Measurements from ENCODE around the gene DMRTA1. TPM values are rescaled to one million over a fixed set of nuclear protein-coding genes. Genes with fewer than 3 reads are reported as not detected.
"Not testable (repeated sequence)": the region's sequence is repeated elsewhere in the genome, so short reads cannot be mapped to it uniquely, and the experiment has no call there.

DMRTA1 gene
- polyA plus RNA-seq, 2 of the 4 experiments (the other 2 are of a cell fraction): 0.62 to 2.3 TPM

DNA sequence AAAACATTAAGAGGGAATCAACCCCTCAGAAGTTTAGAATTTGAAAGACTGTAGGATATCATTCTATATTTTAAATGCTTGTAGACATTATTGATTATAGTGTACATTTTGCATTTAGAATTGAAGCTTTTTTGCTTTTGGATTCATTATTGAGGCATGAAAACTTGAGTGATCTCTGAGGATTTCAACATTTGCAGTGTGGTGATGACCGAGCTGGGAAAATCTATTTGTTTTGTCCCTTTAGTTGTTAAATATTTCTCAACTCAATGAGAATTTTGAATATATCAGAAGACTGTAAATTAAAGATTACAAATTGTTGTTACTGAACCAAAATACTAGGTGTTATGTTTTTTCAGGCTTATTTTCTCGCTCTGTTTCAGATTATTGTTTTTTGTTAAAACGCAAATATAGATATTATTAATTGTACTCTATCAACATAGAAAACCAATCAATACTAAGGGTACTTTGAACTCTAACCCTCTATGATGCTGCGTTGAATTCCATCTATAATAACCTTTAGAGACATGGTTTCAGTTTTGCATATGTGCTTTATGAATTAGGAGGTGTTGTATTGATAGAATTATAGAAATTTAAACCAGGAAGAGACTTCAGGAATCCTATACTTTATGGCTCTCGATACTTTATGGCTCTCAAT is 19.3 kb upstream of the DMRTA1 start:
- CTCF ChIA-PET: interaction anchor here (0.8 kb wide), 1 partner anchor 42 kb away, joined by 3 read pairs; no protein-coding TSS in a partner anchor

DNA sequence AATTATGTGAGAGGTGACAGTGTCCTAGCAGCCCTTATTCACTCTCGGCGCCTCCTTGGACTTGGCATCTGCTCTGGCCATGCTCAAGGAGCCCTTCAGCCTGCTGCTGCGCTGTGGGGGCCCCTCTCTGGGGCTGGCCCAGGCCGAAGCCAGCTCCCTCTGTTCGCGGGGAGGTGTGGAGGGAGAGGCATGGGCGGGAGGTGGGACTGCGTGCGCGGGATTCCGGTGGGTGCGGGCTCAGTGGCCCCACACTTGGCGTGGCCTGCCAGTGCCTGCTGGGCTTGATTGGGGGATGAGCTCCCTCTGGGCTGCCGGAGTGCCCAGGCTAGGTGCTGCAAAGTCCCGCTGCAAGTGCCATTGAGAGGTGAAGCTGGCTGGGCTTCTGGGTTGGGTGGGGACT is 12.9 kb upstream of the DMRTA1 start:
- ChIA-PET POLR2A (no interaction called here), CTCF (interaction anchor here (0.6 to 1.6 kb wide), 3 partner anchors 19 to 1229 kb away, joined by 3 to 6 read pairs (median 3); no protein-coding TSS in a partner anchor)
- FAIRE-seq (no peak), ATAC-seq (no peak), DNase-seq (ENCODE audit: low read depth in 1 of 2, low spot score in 1 of 2) (no peak)
- TF ChIP-seq FOSL2 (IDR thresholded peaks at IDR 0.05) (no peak), FOSL2 (CRISPR knock-in tag; IDR thresholded peaks at IDR 0.05) (no peak), MAZ (IDR thresholded peaks at IDR 0.05; ENCODE audit: borderline replicate concordance, low read depth, low read length) (no peak), EP300 (IDR thresholded peaks at IDR 0.05) (no peak), TP53 (CRISPR knock-in tag; IDR thresholded peaks at IDR 0.05) (no peak), HOXA7 (CRISPR knock-in tag; IDR thresholded peaks at IDR 0.05) (no peak), ESRRA (IDR thresholded peaks at IDR 0.05; ENCODE audit: borderline replicate concordance, low read length) (no peak), ZNF302 (CRISPR knock-in tag; IDR thresholded peaks at IDR 0.05) (no peak), HOXB5 (CRISPR knock-in tag; IDR thresholded peaks at IDR 0.05) (no peak), RNF2 (IDR thresholded peaks at IDR 0.05; ENCODE audit: borderline replicate concordance, low read depth) (no peak), NR3C1 (IDR thresholded peaks at IDR 0.05) (no peak)
- TF ChIP-seq, protein P1, sequence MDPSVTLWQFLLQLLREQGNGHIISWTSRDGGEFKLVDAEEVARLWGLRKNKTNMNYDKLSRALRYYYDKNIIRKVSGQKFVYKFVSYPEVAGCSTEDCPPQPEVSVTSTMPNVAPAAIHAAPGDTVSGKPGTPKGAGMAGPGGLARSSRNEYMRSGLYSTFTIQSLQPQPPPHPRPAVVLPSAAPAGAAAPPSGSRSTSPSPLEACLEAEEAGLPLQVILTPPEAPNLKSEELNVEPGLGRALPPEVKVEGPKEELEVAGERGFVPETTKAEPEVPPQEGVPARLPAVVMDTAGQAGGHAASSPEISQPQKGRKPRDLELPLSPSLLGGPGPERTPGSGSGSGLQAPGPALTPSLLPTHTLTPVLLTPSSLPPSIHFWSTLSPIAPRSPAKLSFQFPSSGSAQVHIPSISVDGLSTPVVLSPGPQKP (IDR thresholded peaks at IDR 0.05; ENCODE audit: low read depth, low read length): no peak
- Histone ChIP-seq H3K4me3 (no peak overlapping the region), H3K9me3 (no peaks in the 10 kb centered on the region), H3K4me2 (no peak overlapping the region), H3K4me1 (no peaks in the 10 kb centered on the region), H3K27ac (no peak overlapping the region)
- 72% methylated on average over 15 of the region's 15 CpGs for WGBS (ENCODE audit: missing lambda C conversion rate)

More for the DNA sequence above, 19.3 kb upstream of the DMRTA1 start:
- H3K4me3 ChIP-seq: no peak overlapping the region
- ATAC-seq (no peak), DNase-seq (ENCODE audit: low read depth in 1 of 2, low spot score in 1 of 2) (no peak), FAIRE-seq (no peak)
- no peaks in the 10 kb centered on the region for H3K9me3 ChIP-seq
- TF ChIP-seq, protein P2, sequence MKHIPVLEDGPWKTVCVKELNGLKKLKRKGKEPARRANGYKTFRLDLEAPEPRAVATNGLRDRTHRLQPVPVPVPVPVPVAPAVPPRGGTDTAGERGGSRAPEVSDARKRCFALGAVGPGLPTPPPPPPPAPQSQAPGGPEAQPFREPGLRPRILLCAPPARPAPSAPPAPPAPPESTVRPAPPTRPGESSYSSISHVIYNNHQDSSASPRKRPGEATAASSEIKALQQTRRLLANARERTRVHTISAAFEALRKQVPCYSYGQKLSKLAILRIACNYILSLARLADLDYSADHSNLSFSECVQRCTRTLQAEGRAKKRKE (CRISPR knock-in tag; IDR thresholded peaks at IDR 0.05; ENCODE audit: low read depth): no peak
- no peak for TF ChIP-seq POLR2AphosphoS2 (conservative IDR thresholded peaks at IDR 0.05; ENCODE audit: low read length)
- no peak for TF ChIP-seq REST (IDR thresholded peaks at IDR 0.05)
- TF ChIP-seq CBX2 (IDR thresholded peaks at IDR 0.05; ENCODE audit: borderline replicate concordance, low read depth): no peak
- no peak for TF ChIP-seq RAD21 (conservative IDR thresholded peaks at IDR 0.05 in 1 of 2, IDR thresholded peaks at IDR 0.05 in 1 of 2)
- TF ChIP-seq, protein P1 (IDR thresholded peaks at IDR 0.05; ENCODE audit: low read depth, low read length): no peak
- TF ChIP-seq NPAS2 (CRISPR knock-in tag; IDR thresholded peaks at IDR 0.05; ENCODE audit: borderline replicate concordance): no peak
- no peak for TF ChIP-seq JUNB (IDR thresholded peaks at IDR 0.05)
- H3K4me2 ChIP-seq: no peak overlapping the region
- no peaks in the 10 kb centered on the region for H3K4me1 ChIP-seq
- 46% methylated on average over 5 of the region's 5 CpGs for WGBS (ENCODE audit: missing lambda C conversion rate)
- POLR2A ChIA-PET: no interaction called here
- no peak overlapping the region for H3K27ac ChIP-seq

DNA sequence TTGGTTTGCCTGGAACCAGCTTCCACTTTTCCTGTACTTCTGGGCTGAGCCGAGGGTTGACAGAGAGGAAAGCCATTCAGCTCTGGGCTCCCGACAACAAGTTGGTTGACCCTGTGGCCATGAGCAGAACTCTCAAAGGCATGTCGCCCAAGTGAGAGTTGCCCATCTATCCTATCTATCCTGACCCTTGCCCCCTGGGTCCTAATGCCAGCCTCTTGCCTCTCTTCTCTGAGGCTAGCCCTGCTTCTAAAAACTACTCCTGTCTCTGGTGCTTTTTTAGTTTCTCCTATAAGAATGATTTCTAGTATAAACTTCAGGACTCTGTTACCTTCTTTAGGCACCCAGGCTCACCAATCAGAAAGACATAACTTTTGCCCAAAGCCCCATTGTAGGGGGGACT is 11.4 kb upstream of the DMRTA1 start:
- DNase-seq (ENCODE audit: low read depth in 1 of 2, low spot score in 1 of 2); FAIRE-seq; H3K4me3 ChIP-seq; POLR2A ChIA-PET; H3K9me3 ChIP-seq; ATAC-seq; H3K4me2 ChIP-seq; H3K4me1 ChIP-seq; H3K27ac ChIP-seq: not testable (repeated sequence)
- 50% methylated on average over 3 of the region's 3 CpGs for WGBS (ENCODE audit: missing lambda C conversion rate)
- CTCF ChIA-PET: interaction anchor here (1.3 to 1.6 kb wide), 2 partner anchors 17 to 128 kb away, joined by 3 to 6 read pairs; no protein-coding TSS in a partner anchor

- 58% methylated on average over 8 of the region's 8 CpGs for WGBS (ENCODE audit: missing lambda C conversion rate)
- H3K27ac ChIP-seq; H3K4me2 ChIP-seq; FAIRE-seq; ATAC-seq; H3K4me3 ChIP-seq; H3K9me3 ChIP-seq; DNase-seq (ENCODE audit: low read depth in 1 of 2, low spot score in 1 of 2); POLR2A ChIA-PET; H3K4me1 ChIP-seq: not testable (repeated sequence)
- CTCF ChIA-PET: interaction anchor here (1.2 kb wide), 1 partner anchor 226 kb away, joined by 5 read pairs; no protein-coding TSS in a partner anchor
Observed at GRCh38 chr9:22437461-22438067, 9.1 kb upstream of the DMRTA1 start.

Data from A549 (cell line).